MCF 10A (cell line): ENCODE results near the gene PEAK1. TPM values are rescaled to one million over a fixed set of nuclear protein-coding genes. Genes with fewer than 3 reads are reported as not detected.

Experiments used
- BruUV-seq: library from RNA; stranded (reverse); fragments of 400-500 nt; replicated peaks from 2 replicates; lab custom pipeline; 2021; lab: Mats Ljungman, UMichigan
- CTCF ChIA-PET: fragments of 300-600 bp; sonication (Branson Sonifier 250); formaldehyde crosslinking; extraction: SDS; loops from one replicate; lab custom pipeline; 2021; ENCODE audit warnings: antibody characterized with exemption, inconsistent platforms; lab: Yijun Ruan, JAX
- POLR2A ChIA-PET: fragments of 300-600, 350-650 bp; sonication (Branson Sonifier 250); formaldehyde crosslinking; extraction: SDS; loops from one replicate; lab custom pipeline; 2020; ENCODE audit warnings: antibody characterized with exemption, inconsistent platforms; lab: Yijun Ruan, JAX
- DNase-seq: peaks from one replicate; pipeline ENCODE4 v3.0.0-alpha.2; 2018; ENCODE audit not compliant: unreplicated experiment
- H3K27ac Mint-ChIP-seq: one replicate; pipeline ENCODE4 v1.8.0; 2022; ENCODE audit warnings: mild to moderate bottlenecking, low read depth, mixed read lengths; ENCODE audit not compliant: unreplicated experiment
- H3K27me3 Mint-ChIP-seq: one replicate; pipeline ENCODE4 v1.8.0; 2022; ENCODE audit warnings: mixed read lengths; ENCODE audit not compliant: insufficient read depth, unreplicated experiment
- H3K36me3 Mint-ChIP-seq: one replicate; pipeline ENCODE4 v1.8.0; 2022; ENCODE audit warnings: mild to moderate bottlenecking, moderate library complexity, mixed read lengths; ENCODE audit not compliant: insufficient read depth, unreplicated experiment
- H3K4me1 Mint-ChIP-seq: one replicate; pipeline ENCODE4 v1.8.0; 2022; ENCODE audit warnings: mixed read lengths; ENCODE audit not compliant: insufficient read depth, unreplicated experiment
- H3K4me3 Mint-ChIP-seq: one replicate; pipeline ENCODE4 v1.8.0; 2022; ENCODE audit warnings: mild to moderate bottlenecking, moderate library complexity, mixed read lengths; ENCODE audit not compliant: unreplicated experiment
- H3K9me3 Mint-ChIP-seq: one replicate; pipeline ENCODE4 v1.8.0; 2022; ENCODE audit warnings: mixed read lengths; ENCODE audit not compliant: unreplicated experiment
- intact Hi-C: fragments of 100-400 bp; cut with micrococcal nuclease; formaldehyde crosslinking; loops from 2 replicates; pipeline ENCODE4 v1.14.1; 2022
- total RNA-seq: library from RNA; stranded (reverse); gene quantifications from 2 replicates; pipeline ENCODE4 v1.2.3, GENCODE V29; 2022
- TF ChIP-seq, protein P1 (sequence below): fragments of 200-600 bp; IDR thresholded peaks from one replicate; pipeline ENCODE4 v1.8.0; 2022; ENCODE audit warnings: antibody characterized with exemption, mild to moderate bottlenecking; ENCODE audit not compliant: unreplicated experiment

The PEAK1 gene
- total RNA-seq, 1 experiment from 2014 or later: 20.0 TPM

DNA sequence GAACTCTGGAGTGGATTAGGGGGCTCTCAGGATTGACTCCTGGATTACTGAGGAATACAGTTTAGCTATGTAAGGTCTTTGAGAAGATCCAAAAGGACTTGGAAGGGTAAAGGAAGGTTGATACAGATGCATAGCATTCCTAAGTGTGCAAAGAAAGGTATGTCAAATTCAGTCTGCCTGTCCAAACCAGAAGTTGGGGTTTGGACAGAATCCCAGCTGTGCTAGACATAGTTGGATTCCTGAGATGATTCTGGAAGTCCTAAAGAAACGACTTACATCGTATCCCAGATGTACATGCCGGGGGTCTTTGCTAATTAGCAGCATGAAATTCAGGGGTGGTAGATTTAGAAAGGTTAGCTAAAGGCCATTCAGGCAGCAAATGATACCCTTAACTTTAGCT is 251.3 kb downstream of the PEAK1 start:
- intact Hi-C loops: no loop called here
- CTCF ChIA-PET: no interaction called here
- H3K27ac Mint-ChIP-seq: no peak overlapping the region

DNA sequence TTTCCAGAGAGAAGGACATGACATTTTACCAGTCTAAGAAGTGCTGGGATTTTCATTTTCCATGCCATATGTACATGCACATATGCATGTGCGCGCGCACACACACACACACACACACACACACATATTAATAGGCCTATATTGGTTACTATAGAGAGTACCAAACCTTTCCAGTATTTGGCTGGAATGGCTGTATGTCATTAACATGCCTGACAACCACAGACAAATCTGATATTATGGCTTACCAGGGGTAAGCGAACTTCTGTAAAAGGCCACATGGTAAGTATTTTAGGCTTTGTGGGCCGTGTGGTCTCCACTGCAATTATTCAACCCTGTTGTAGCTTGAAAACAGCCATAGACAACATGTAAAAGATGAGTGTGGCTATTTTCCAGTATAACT is 251.8 kb downstream of the PEAK1 start:
- TF ChIP-seq, protein P1, sequence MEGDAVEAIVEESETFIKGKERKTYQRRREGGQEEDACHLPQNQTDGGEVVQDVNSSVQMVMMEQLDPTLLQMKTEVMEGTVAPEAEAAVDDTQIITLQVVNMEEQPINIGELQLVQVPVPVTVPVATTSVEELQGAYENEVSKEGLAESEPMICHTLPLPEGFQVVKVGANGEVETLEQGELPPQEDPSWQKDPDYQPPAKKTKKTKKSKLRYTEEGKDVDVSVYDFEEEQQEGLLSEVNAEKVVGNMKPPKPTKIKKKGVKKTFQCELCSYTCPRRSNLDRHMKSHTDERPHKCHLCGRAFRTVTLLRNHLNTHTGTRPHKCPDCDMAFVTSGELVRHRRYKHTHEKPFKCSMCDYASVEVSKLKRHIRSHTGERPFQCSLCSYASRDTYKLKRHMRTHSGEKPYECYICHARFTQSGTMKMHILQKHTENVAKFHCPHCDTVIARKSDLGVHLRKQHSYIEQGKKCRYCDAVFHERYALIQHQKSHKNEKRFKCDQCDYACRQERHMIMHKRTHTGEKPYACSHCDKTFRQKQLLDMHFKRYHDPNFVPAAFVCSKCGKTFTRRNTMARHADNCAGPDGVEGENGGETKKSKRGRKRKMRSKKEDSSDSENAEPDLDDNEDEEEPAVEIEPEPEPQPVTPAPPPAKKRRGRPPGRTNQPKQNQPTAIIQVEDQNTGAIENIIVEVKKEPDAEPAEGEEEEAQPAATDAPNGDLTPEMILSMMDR: no peak
- Mint-ChIP-seq H3K9me3 (no peaks in the 10 kb centered on the region), H3K36me3 (peaks cover under 1% of the 10 kb centered on the region), H3K27ac (no peak overlapping the region), H3K27me3 (no peaks in the 10 kb centered on the region), H3K4me1 (no peaks in the 10 kb centered on the region), H3K4me3 (no peak overlapping the region)
- DNase-seq: no peak
- BruUV-seq: no TSS peak
- intact Hi-C loops: no loop called here
- ChIA-PET CTCF (no interaction called here), POLR2A (no interaction called here)

More for the DNA sequence above, 251.3 kb downstream of the PEAK1 start:
- Mint-ChIP-seq H3K27me3 (no peaks in the 10 kb centered on the region), H3K4me1 (no peaks in the 10 kb centered on the region), H3K9me3 (no peaks in the 10 kb centered on the region), H3K4me3 (no peak overlapping the region), H3K36me3 (peaks cover 5% of the 10 kb centered on the region)
- POLR2A ChIA-PET: no interaction called here
- TF ChIP-seq, protein P1: no peak
- no TSS peak for BruUV-seq
- DNase-seq: no peak

DNA sequence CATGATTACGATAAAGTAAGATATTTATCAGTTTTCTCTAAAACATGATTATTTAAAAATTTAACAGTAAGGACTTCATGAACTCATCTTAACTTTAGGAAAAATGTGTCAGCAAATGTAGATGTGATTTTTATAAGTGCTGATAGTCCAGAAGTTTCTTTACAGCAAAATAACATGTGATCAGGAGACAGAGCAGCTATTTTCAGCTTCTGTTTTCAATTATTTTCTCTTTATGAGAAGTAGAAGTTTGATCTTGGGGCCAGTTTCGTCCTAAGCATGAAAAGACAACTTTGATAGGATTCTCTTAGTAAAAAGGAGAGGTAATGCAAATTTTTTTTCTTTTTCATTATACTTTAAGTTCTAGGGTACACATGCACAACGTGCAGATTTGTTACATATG is 252.5 kb downstream of the PEAK1 start:
- DNase-seq: no peak
- Mint-ChIP-seq H3K4me1 (no peaks in the 10 kb centered on the region), H3K36me3 (no peaks in the 10 kb centered on the region), H3K27ac (no peak overlapping the region), H3K4me3 (no peak overlapping the region), H3K9me3 (no peaks in the 10 kb centered on the region), H3K27me3 (no peaks in the 10 kb centered on the region)
- ChIA-PET POLR2A (no interaction called here), CTCF (no interaction called here)
- TF ChIP-seq, protein P1: no peak
- intact Hi-C loops: no loop called here
- BruUV-seq: no TSS peak

DNA sequence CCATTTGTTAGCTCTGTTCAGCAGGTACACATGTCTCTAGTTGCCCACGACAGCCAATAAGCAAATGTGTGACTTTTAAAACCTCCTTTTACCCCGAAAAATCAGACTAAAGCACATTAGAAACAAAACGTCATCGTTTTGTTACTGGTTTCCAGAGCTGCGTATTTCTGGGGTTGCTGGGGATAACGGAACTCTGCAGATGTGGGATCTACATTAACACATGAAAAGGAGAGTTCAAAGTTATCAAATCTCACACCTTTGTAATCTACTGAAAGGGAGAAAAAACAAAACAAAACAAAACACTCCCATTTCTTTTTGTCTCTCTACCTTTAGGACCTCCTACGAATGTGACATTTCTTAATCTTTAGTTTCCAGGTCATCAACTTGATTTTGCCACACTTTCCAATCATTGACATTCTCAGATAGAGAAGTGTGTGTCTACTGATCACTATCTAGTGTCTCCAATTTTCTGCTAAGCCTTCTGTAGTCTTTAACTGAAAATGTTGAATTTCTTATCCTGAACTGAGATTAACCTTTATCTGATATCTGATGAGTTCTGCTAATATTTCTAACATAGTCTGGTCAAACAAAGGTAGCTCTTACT is 256.0 kb downstream of the PEAK1 start:
- H3K27me3 Mint-ChIP-seq: no peaks in the 10 kb centered on the region
- H3K4me1 Mint-ChIP-seq: no peaks in the 10 kb centered on the region
- no peak overlapping the region for H3K4me3 Mint-ChIP-seq
- TF ChIP-seq, protein P1: no peak
- BruUV-seq: no TSS peak
- no peak overlapping the region for H3K27ac Mint-ChIP-seq
- H3K36me3 Mint-ChIP-seq: no peaks in the 10 kb centered on the region
- no peak for DNase-seq
- CTCF ChIA-PET: interaction anchor here (0.6 to 0.8 kb wide), 2 partner anchors 44 to 453 kb away, joined by 3 to 4 read pairs; no protein-coding TSS in a partner anchor
- intact Hi-C loops: no loop called here
- no peaks in the 10 kb centered on the region for H3K9me3 Mint-ChIP-seq
- POLR2A ChIA-PET: no interaction called here
